Measurements from ENCODE around the gene C6orf136.

Gene C6orf136

GRCh38 chr6:30696432-30696831 lies 49.5 kb downstream of the C6orf136 start:
- H3K27me3 ChIP-seq, result no peaks in the 10 kb centered on the region
- no peaks in the 10 kb centered on the region for H3K4me1 ChIP-seq
- no peak for DNase-seq
- no peaks in the 10 kb centered on the region for H3K9me3 ChIP-seq
- no peak for TF ChIP-seq CTCF (IDR thresholded peaks at IDR 0.05; ENCODE audit: low read depth, low read length)
- H3K36me3 ChIP-seq, result no peaks in the 10 kb centered on the region
- no peak overlapping the region for H3K4me3 ChIP-seq (ENCODE audit: low read depth, low read length)

- Histone ChIP-seq H3K4me1 (no peaks in the 10 kb centered on the region), H3K9me3 (no peaks in the 10 kb centered on the region), H3K4me3 (ENCODE audit: low read depth, low read length) (no peak overlapping the region), H3K36me3 (peaks cover 4% of the 10 kb centered on the region), H3K27me3 (no peaks in the 10 kb centered on the region)
- no peak for TF ChIP-seq CTCF (IDR thresholded peaks at IDR 0.05; ENCODE audit: low read depth, low read length)
- DNase-seq, result no peak
These were observed 53.4 kb downstream of the C6orf136 start for GRCh38 chr6:30700340-30700739.

Data from BE2C (cell line).